Common myeloid progenitor, CD34-positive (primary cell): ENCODE results near the gene CEP85L.

Experiments used
- CTCF ChIA-PET: fragments of 350-600 bp; sonication (Branson Sonifier 250); formaldehyde crosslinking; loops from one replicate; lab custom pipeline; 2021; ENCODE audit warnings: antibody characterized with exemption; lab: Charles Lee
- POLR2A ChIA-PET: fragments of 350-600 bp; sonication (Branson Sonifier 250); formaldehyde crosslinking; loops from one replicate; lab custom pipeline; 2021; ENCODE audit warnings: antibody characterized with exemption; lab: Charles Lee
- DNase-seq, 3 donors: peaks; one replicate each; pipeline versions ENCODE4 v3.0.0 to v3.0.0-alpha.2; 2013
- H3K27ac ChIP-seq, 2 experiments: 1 replicate in 1 of 2; 2 replicates in 1 of 2; pipeline ENCODE4 v1.7.0; 2013; ENCODE audit warnings: inconsistent platforms in 2 of 2, low read length in 2 of 2, mild to moderate bottlenecking in 2 of 2, low read depth in 1 of 2, moderate library complexity in 1 of 2; ENCODE audit not compliant: severe bottlenecking in 2 of 2, insufficient read depth in 1 of 2, poor library complexity in 1 of 2
- H3K27me3 ChIP-seq, 5 experiments: replicated peaks in 2 of 5; 1 replicate in 3 of 5; 2 replicates in 2 of 5; pipeline versions ENCODE4 v1.6.1 to v1.7.0; 2013; ENCODE audit warnings: low read length in 4 of 5, mild to moderate bottlenecking in 2 of 5, moderate library complexity in 2 of 5, inconsistent platforms in 1 of 5; ENCODE audit not compliant: insufficient read depth in 5 of 5, control insufficient read depth in 4 of 5
- H3K36me3 ChIP-seq, 4 experiments: 1 replicate in 2 of 4; 2 replicates in 2 of 4; pipeline versions ENCODE4 v1.6.1 to v1.7.0; 2013; ENCODE audit warnings: low read length in 3 of 4, control low read depth in 1 of 4, mild to moderate bottlenecking in 1 of 4; ENCODE audit not compliant: control insufficient read depth in 4 of 4, insufficient read depth in 4 of 4
- H3K4me1 ChIP-seq, 4 experiments: 1 replicate in 3 of 4; 2 replicates in 1 of 4; pipeline versions ENCODE4 v1.6.1 to v1.7.1; 2013; ENCODE audit warnings: low read length in 3 of 4, mild to moderate bottlenecking in 3 of 4, control low read depth in 1 of 4, inconsistent platforms in 1 of 4, moderate library complexity in 1 of 4; ENCODE audit not compliant: control insufficient read depth in 4 of 4, insufficient read depth in 4 of 4; ENCODE audit errors: control extremely low read depth in 1 of 4
- H3K4me3 ChIP-seq, 7 experiments: 1 replicate in 4 of 7; 2 replicates in 3 of 7; pipeline versions ENCODE4 v1.5.1 to v1.7.0; 2013; ENCODE audit warnings: mild to moderate bottlenecking in 7 of 7, low read length in 6 of 7, moderate library complexity in 6 of 7, inconsistent platforms in 2 of 7, low read depth in 2 of 7, control low read depth in 1 of 7; ENCODE audit not compliant: insufficient read depth in 4 of 7, control insufficient read depth in 1 of 7; ENCODE audit errors: extremely low read depth in 1 of 7
- H3K9me3 ChIP-seq, 5 experiments: 1 replicate in 4 of 5; 2 replicates in 1 of 5; pipeline versions ENCODE4 v1.6.1 to v1.7.1; 2013; ENCODE audit warnings: low read length in 4 of 5, mild to moderate bottlenecking in 2 of 5, inconsistent platforms in 1 of 5, low read depth in 1 of 5, moderate library complexity in 1 of 5; ENCODE audit not compliant: control insufficient read depth in 4 of 5, insufficient read depth in 2 of 5; ENCODE audit errors: control extremely low read depth in 1 of 5
- WGBS: methylation state at CpG from one replicate; pipeline ENCODE4 v1.1.5; 2013; ENCODE audit not compliant: insufficient coverage; 5-methylcytosine and 5-hydroxymethylcytosine counted together

CEP85L gene

GRCh38 chr6:118630067-118630466 is 21.3 kb downstream of the CEP85L start:
- H3K4me1 ChIP-seq: peaks cover 0 to 5% (median 0%) of the 10 kb centered on the region in 4 experiments
- POLR2A ChIA-PET: no interaction called here
- H3K27me3 ChIP-seq: no peaks in the 10 kb centered on the region
- CTCF ChIA-PET: no interaction called here
- no peak overlapping the region for H3K27ac ChIP-seq
- WGBS: no CpG with 5 or more reads among the region's 1 CpG
- H3K9me3 ChIP-seq: peaks cover 4 to 23% (median 12%) of the 10 kb centered on the region in 5 experiments
- H3K36me3 ChIP-seq: peaks cover 8 to 30% (median 19%) of the 10 kb centered on the region in 4 experiments
- H3K4me3 ChIP-seq: no peak overlapping the region
- no peak for DNase-seq

GRCh38 chr6:118627724-118628123 is 23.7 kb downstream of the CEP85L start:
- Histone ChIP-seq H3K27ac (no peak overlapping the region), H3K4me3 (no peak overlapping the region), H3K36me3 (peaks cover 8 to 32% (median 21%) of the 10 kb centered on the region in 4 experiments), H3K9me3 (peaks cover 4 to 28% (median 12%) of the 10 kb centered on the region in 5 experiments), H3K4me1 (peaks cover 0 to 4% (median 0%) of the 10 kb centered on the region in 4 experiments), H3K27me3 (no peaks in the 10 kb centered on the region)
- POLR2A ChIA-PET: no interaction called here
- CTCF ChIA-PET: interaction anchor here (1.4 kb wide), 1 partner anchor 9 kb away, joined by 3 read pairs; no protein-coding TSS in a partner anchor
- DNase-seq: no peak
- WGBS: no CpG with 5 or more reads among the region's 3 CpGs

GRCh38 chr6:118625833-118626232 is 25.6 kb downstream of the CEP85L start:
- CTCF ChIA-PET: interaction anchor here (0.7 to 1.2 kb wide), 4 partner anchors 10 to 60 kb away, joined by 3 to 5 read pairs (median 4); no protein-coding TSS in a partner anchor
- POLR2A ChIA-PET: no interaction called here
- H3K27me3 ChIP-seq: no peaks in the 10 kb centered on the region
- H3K27ac ChIP-seq: no peak overlapping the region
- peaks cover 4 to 28% (median 12%) of the 10 kb centered on the region in 5 experiments for H3K9me3 ChIP-seq
- H3K36me3 ChIP-seq: peaks cover 6 to 30% (median 17%) of the 10 kb centered on the region in 4 experiments
- no peaks in the 10 kb centered on the region for H3K4me1 ChIP-seq
- no peak overlapping the region for H3K4me3 ChIP-seq
- peak in 2 of 3 donors; percentile 14 to 21 for DNase-seq
- 97% methylated on average over 4 of the region's 4 CpGs for WGBS

- no peak overlapping the region for H3K4me3 ChIP-seq
- no peak overlapping the region for H3K27ac ChIP-seq
- H3K36me3 ChIP-seq: peaks cover 0 to 10% (median 6%) of the 10 kb centered on the region in 4 experiments
- POLR2A ChIA-PET: no interaction called here
- peaks cover 3 to 18% (median 8%) of the 10 kb centered on the region in 5 experiments for H3K9me3 ChIP-seq
- WGBS: 100% methylated on average over 5 of the region's 7 CpGs
- no peak for DNase-seq
- no peaks in the 10 kb centered on the region for H3K27me3 ChIP-seq
- peaks cover 0 to 16% (median 6%) of the 10 kb centered on the region in 4 experiments for H3K4me1 ChIP-seq
- CTCF ChIA-PET: interaction anchor here (2.1 kb wide), 1 partner anchor 16 kb away, joined by 6 read pairs; no protein-coding TSS in a partner anchor
These were observed 29.5 kb downstream of the CEP85L start for GRCh38 chr6:118621799-118622470.

- peaks cover 0 to 5% (median 0%) of the 10 kb centered on the region in 5 experiments for H3K9me3 ChIP-seq
- ChIA-PET CTCF (interaction anchor here (1.0 to 2.1 kb wide), 4 partner anchors 14 to 334 kb away, joined by 3 to 6 read pairs (median 4); no protein-coding TSS in a partner anchor), POLR2A (no interaction called here)
- no peak overlapping the region for H3K27ac ChIP-seq
- no peak overlapping the region for H3K4me3 ChIP-seq
- peaks cover 0 to 3% (median under 1%) of the 10 kb centered on the region in 4 experiments for H3K36me3 ChIP-seq
- DNase-seq: no peak
- 100% methylated on average over 3 of the region's 4 CpGs for WGBS
- H3K4me1 ChIP-seq: peaks cover 0 to 18% (median 6%) of the 10 kb centered on the region in 4 experiments
- no peaks in the 10 kb centered on the region for H3K27me3 ChIP-seq
These were observed 31.2 kb downstream of the CEP85L start for GRCh38 chr6:118620202-118620601.

DNA sequence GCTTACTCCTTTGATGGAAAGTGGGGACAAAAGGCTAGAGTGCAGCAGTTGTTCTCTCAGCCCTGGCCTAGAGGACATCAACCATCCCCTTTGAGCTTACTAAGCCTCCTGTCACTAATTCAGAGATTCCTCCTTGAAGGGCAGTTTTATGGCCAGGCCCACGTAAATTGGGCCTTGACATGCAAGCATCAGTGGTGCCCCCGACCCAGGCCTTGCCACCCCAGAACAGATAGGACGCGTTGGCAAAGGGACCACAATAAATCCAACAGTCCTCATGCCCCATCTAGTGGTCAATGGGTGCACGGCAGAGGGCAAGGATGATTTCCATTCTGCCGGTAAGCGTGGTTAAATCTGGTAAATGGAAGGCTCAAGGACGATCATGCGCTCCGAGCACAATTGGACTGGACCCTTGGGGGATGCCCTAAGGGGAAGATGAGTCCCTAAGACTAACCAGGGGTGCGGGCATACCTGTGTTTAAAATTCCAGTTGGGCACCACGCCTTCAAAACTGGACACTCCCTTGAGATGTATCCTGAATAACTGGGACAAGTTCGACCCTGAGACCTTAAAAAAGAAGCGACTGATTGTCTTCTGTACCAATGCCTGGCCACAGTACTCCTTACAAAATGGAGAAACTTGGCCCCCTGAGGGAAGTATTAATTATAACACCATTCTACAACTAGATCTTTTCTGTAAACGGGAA is 32.6 kb downstream of the CEP85L start:
- H3K27ac ChIP-seq: no peak overlapping the region
- peaks cover 0 to under 1% (median 0%) of the 10 kb centered on the region in 4 experiments for H3K36me3 ChIP-seq
- H3K27me3 ChIP-seq: no peaks in the 10 kb centered on the region
- H3K9me3 ChIP-seq: peaks cover 0 to 2% (median 0%) of the 10 kb centered on the region in 5 experiments
- ChIA-PET CTCF (interaction anchor here (0.7 to 1.0 kb wide), 4 partner anchors 9 to 52 kb away, joined by 3 read pairs; no protein-coding TSS in a partner anchor), POLR2A (no interaction called here)
- 30% methylated on average over 13 of the region's 15 CpGs for WGBS
- H3K4me1 ChIP-seq: peaks cover 0 to 18% (median 6%) of the 10 kb centered on the region in 4 experiments
- peak overlapping the region in 1 of 7 experiments; percentile 24 for H3K4me3 ChIP-seq
- peak; percentile 50 to 69 (median 63) for DNase-seq
